Measurements from ENCODE around the gene CDC14A.
"Not testable (repeated sequence)": the region's sequence is repeated elsewhere in the genome, so short reads cannot be mapped to it uniquely, and the experiment has no call there.

- TF ChIP-seq, protein P1, sequence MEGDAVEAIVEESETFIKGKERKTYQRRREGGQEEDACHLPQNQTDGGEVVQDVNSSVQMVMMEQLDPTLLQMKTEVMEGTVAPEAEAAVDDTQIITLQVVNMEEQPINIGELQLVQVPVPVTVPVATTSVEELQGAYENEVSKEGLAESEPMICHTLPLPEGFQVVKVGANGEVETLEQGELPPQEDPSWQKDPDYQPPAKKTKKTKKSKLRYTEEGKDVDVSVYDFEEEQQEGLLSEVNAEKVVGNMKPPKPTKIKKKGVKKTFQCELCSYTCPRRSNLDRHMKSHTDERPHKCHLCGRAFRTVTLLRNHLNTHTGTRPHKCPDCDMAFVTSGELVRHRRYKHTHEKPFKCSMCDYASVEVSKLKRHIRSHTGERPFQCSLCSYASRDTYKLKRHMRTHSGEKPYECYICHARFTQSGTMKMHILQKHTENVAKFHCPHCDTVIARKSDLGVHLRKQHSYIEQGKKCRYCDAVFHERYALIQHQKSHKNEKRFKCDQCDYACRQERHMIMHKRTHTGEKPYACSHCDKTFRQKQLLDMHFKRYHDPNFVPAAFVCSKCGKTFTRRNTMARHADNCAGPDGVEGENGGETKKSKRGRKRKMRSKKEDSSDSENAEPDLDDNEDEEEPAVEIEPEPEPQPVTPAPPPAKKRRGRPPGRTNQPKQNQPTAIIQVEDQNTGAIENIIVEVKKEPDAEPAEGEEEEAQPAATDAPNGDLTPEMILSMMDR (conservative IDR thresholded peaks at IDR 0.05 in 1 of 2, IDR thresholded peaks at IDR 0.05 in 1 of 2; ENCODE audit: low read depth in 1 of 2, low read length in 2 of 2), result not testable (repeated sequence)
- not testable (repeated sequence) for TF ChIP-seq EZH2 (IDR thresholded peaks at IDR 0.05; ENCODE audit: low read length, missing control alignments)
Observed at GRCh38 chr1:100373953-100374352, 21.6 kb downstream of the CDC14A start.

All from fibroblast of lung (primary cell).